GM23338 (cell line): ENCODE results near the gene CNMD.

Source experiments
- CREB1 ChIP-seq: fragments of 250-450 bp; sonication (Bioruptor Pico); IDR thresholded peaks from 2 replicates; pipeline ENCODE4 v1.5.0; 2020; ENCODE audit warnings: low read depth, mild to moderate bottlenecking, moderate library complexity
- EZH2 ChIP-seq: fragments of 200-600 bp; sonication (generic); IDR thresholded peaks from one replicate; pipeline ENCODE4 v1.8.0; 2017; ENCODE audit warnings: antibody characterized with exemption, mild to moderate bottlenecking, low read depth; ENCODE audit not compliant: unreplicated experiment
- EZH2phosphoT487 ChIP-seq: fragments of 200-600 bp; sonication (generic); IDR thresholded peaks from one replicate; pipeline ENCODE4 v1.8.1; 2018; ENCODE audit warnings: antibody characterized with exemption; ENCODE audit not compliant: unreplicated experiment
- JUNB ChIP-seq: IDR thresholded peaks from one replicate; pipeline ENCODE4 v1.6.1; 2016; ENCODE audit warnings: antibody characterized with exemption; ENCODE audit not compliant: unreplicated experiment
- NANOG ChIP-seq: IDR thresholded peaks from 2 replicates; pipeline ENCODE4 v1.6.1; 2016; ENCODE audit warnings: antibody characterized with exemption, borderline replicate concordance
- POLR2AphosphoS5 ChIP-seq: IDR thresholded peaks from 2 replicates; pipeline ENCODE4 v1.6.1; 2016; ENCODE audit warnings: antibody characterized with exemption, low read depth
- REST ChIP-seq: IDR thresholded peaks from one replicate; pipeline ENCODE4 v1.6.1; 2018; ENCODE audit warnings: antibody characterized with exemption; ENCODE audit not compliant: unreplicated experiment
- STAT1 ChIP-seq: IDR thresholded peaks from one replicate; pipeline ENCODE4 v1.6.1; 2016; ENCODE audit warnings: antibody characterized with exemption; ENCODE audit not compliant: unreplicated experiment
- ZNF114 ChIP-seq: fragments of 250-450 bp; sonication (Bioruptor Pico); IDR thresholded peaks from 2 replicates; pipeline ENCODE4 v1.5.0; 2020; ENCODE audit warnings: mild to moderate bottlenecking, moderate library complexity
- ZNF462 ChIP-seq: fragments of 250-450 bp; sonication (Bioruptor Pico); IDR thresholded peaks from 2 replicates; pipeline ENCODE4 v1.5.0; 2020; ENCODE audit warnings: mild to moderate bottlenecking, moderate library complexity
- TF ChIP-seq, protein P1 (sequence below), 2 experiments: fragments of 200-600 bp in 1 of 2; sonication (generic) in 1 of 2; conservative IDR thresholded peaks; 2 replicates each; pipeline versions ENCODE4 v1.5.1 to v1.6.1; 2016 to 2017; ENCODE audit warnings: antibody characterized with exemption in 2 of 2, low read depth in 2 of 2, mild to moderate bottlenecking in 2 of 2, moderate library complexity in 1 of 2
- TF ChIP-seq, protein P2 (sequence below): IDR thresholded peaks from 2 replicates; pipeline ENCODE4 v1.6.1; 2016; ENCODE audit warnings: antibody characterized with exemption

DNA sequence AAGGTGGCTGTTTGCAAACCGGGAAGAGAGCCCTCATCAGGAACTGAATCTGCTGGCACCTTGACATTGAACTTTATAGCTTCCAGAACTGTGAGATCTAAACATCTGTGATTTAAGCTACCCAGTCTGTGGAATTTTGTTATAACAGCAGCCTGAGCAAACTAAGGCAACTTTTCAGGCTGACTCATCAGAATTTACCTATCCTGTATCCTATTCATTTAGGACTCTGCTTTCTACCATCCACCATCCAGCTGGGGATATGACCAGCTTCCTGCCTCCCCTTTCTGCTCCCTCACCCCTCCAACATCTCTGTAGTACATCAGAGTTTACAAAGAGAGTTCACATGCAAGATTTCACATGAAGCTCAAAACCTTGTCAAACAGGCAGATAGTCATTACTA lies 11.1 kb upstream of the CNMD start:
- TF ChIP-seq, protein P1, sequence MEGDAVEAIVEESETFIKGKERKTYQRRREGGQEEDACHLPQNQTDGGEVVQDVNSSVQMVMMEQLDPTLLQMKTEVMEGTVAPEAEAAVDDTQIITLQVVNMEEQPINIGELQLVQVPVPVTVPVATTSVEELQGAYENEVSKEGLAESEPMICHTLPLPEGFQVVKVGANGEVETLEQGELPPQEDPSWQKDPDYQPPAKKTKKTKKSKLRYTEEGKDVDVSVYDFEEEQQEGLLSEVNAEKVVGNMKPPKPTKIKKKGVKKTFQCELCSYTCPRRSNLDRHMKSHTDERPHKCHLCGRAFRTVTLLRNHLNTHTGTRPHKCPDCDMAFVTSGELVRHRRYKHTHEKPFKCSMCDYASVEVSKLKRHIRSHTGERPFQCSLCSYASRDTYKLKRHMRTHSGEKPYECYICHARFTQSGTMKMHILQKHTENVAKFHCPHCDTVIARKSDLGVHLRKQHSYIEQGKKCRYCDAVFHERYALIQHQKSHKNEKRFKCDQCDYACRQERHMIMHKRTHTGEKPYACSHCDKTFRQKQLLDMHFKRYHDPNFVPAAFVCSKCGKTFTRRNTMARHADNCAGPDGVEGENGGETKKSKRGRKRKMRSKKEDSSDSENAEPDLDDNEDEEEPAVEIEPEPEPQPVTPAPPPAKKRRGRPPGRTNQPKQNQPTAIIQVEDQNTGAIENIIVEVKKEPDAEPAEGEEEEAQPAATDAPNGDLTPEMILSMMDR (conservative IDR thresholded peaks at IDR 0.05; ENCODE audit: low read depth in 2 of 2): no peak
- no peak for TF ChIP-seq CREB1 (CRISPR knock-in tag)
- TF ChIP-seq EZH2: no peak
- TF ChIP-seq POLR2AphosphoS5: no peak
- TF ChIP-seq REST: no peak
- no peak for TF ChIP-seq STAT1
- no peak for TF ChIP-seq EZH2phosphoT487
- no peak for TF ChIP-seq ZNF114
- TF ChIP-seq JUNB: no peak
- TF ChIP-seq NANOG: no peak
- no peak for TF ChIP-seq ZNF462
- TF ChIP-seq, protein P2, sequence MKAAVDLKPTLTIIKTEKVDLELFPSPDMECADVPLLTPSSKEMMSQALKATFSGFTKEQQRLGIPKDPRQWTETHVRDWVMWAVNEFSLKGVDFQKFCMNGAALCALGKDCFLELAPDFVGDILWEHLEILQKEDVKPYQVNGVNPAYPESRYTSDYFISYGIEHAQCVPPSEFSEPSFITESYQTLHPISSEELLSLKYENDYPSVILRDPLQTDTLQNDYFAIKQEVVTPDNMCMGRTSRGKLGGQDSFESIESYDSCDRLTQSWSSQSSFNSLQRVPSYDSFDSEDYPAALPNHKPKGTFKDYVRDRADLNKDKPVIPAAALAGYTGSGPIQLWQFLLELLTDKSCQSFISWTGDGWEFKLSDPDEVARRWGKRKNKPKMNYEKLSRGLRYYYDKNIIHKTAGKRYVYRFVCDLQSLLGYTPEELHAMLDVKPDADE: no peak
